Sigmoid colon (tissue), 7 donors: ENCODE measurements around the gene GAST. TPM values are rescaled to one million over a fixed set of nuclear protein-coding genes. Genes with fewer than 3 reads are reported as not detected.
A peak's percentile ranks its signal among the peaks of the same experiment; 100 is the strongest.
"Not testable (repeated sequence)": the region's sequence is repeated elsewhere in the genome, so short reads cannot be mapped to it uniquely, and the experiment has no call there.

Source experiments
- DNase-seq: peaks from one replicate; pipeline ENCODE4 v3.0.0-alpha.2; 2019
- H3K27ac ChIP-seq, 4 donors: fragments of 200-600 bp; sonication (generic); one replicate each; pipeline ENCODE4 v1.5.1; 2016 to 2019; ENCODE audit warnings: mild to moderate bottlenecking in 1 of 4
- H3K27me3 ChIP-seq, 3 donors: fragments of 200-600 bp; sonication (generic); one replicate each; pipeline ENCODE4 v1.5.1; 2019; ENCODE audit warnings: mild to moderate bottlenecking in 1 of 3
- H3K36me3 ChIP-seq, 4 donors: fragments of 200-600 bp; sonication (generic); one replicate each; pipeline ENCODE4 v1.5.1; 2016 to 2019
- H3K4me1 ChIP-seq, 4 donors: fragments of 200-600 bp; sonication (generic); one replicate each; pipeline ENCODE4 v1.5.1; 2017 to 2019
- H3K4me3 ChIP-seq, 4 donors: fragments of 200-600 bp; sonication (generic); one replicate each; pipeline ENCODE4 v1.5.1; 2017 to 2019; ENCODE audit warnings: mild to moderate bottlenecking in 2 of 4, moderate library complexity in 1 of 4
- H3K9me3 ChIP-seq, 4 donors: fragments of 200-600 bp in 3 of 4; sonication (generic) in 3 of 4; one replicate each; pipeline versions ENCODE4 v1.5.1 to v1.6.1; 2013 to 2019
- CTCF ChIP-seq, 4 experiments: fragments of 450-650 bp in 3 of 4; fragments of 200-600 bp in 1 of 4; IDR thresholded peaks; one replicate each; pipeline ENCODE4 v1.5.1; 2016 to 2019; ENCODE audit warnings: antibody characterized with exemption in 4 of 4, mild to moderate bottlenecking in 3 of 4, moderate library complexity in 2 of 4
- EP300 ChIP-seq, 4 donors: sonication (generic); formaldehyde crosslinking; IDR thresholded peaks; one replicate each; pipeline ENCODE4 v1.6.1; 2017; ENCODE audit warnings: antibody characterized with exemption in 4 of 4
- POLR2A ChIP-seq, 2 donors: fragments of 450-650 bp; IDR thresholded peaks; one replicate each; pipeline ENCODE4 v1.6.1; 2016; ENCODE audit warnings: antibody characterized with exemption in 2 of 2, mild to moderate bottlenecking in 2 of 2, moderate library complexity in 2 of 2
- POLR2AphosphoS5 ChIP-seq, 4 donors: sonication (generic); formaldehyde crosslinking; IDR thresholded peaks; one replicate each; pipeline ENCODE4 v1.6.1; 2017; ENCODE audit warnings: antibody characterized with exemption in 4 of 4
- WGBS, 2 donors: extraction: QIAGEN DNeasy Blood & Tissue Kit; methylation state at CpG; one replicate each; pipeline ENCODE4 v1.1.7; 2013; 5-methylcytosine and 5-hydroxymethylcytosine counted together
- intact Hi-C: fragments of 100-400 bp; cut with DNase I; formaldehyde crosslinking; loops from one replicate; pipeline ENCODE4 v1.15.1; 2023
- polyA plus RNA-seq, 3 donors: library from polyadenylated mRNA; stranded (reverse); fragments of 200-250 nt; gene quantifications; one replicate each; pipeline ENCODE4 v1.2.3, GENCODE V29; 2013
- total RNA-seq, 4 donors: library from RNA; depleted of rRNA; stranded (reverse); fragments of >200 nt; gene quantifications; one replicate each; pipeline ENCODE4 v1.1.0, GENCODE V29; 2016
- donor health status: healthy with polysubstance abuse.
- donor health status: Bipolar disorder and iron deficiency.
- donor health status: healthy.

GAST gene
- total and polyA plus RNA-seq, 7 donors: not detected

GRCh38 chr17:41692722-41693521 lies 19.2 kb upstream of the GAST start:
- H3K27me3 ChIP-seq: no peaks in the 10 kb centered on the region
- peaks cover 0 to 52% (median 46%) of the 10 kb centered on the region in 4 donors for H3K4me1 ChIP-seq
- intact Hi-C loops: no loop called here
- no peak overlapping the region for H3K4me3 ChIP-seq
- TF ChIP-seq POLR2AphosphoS5 (IDR thresholded peaks at IDR 0.05): peak in 1 of 4 donors; percentile 31
- no peak for TF ChIP-seq CTCF (IDR thresholded peaks at IDR 0.05)
- no peak for TF ChIP-seq EP300 (IDR thresholded peaks at IDR 0.05)
- DNase-seq: no peak
- no peak overlapping the region for H3K27ac ChIP-seq
- WGBS, 2 donors: 86 to 93% methylated on average over 11 of the region's 11 CpGs
- no peaks in the 10 kb centered on the region for H3K9me3 ChIP-seq
- H3K36me3 ChIP-seq: peaks cover 46 to 62% (median 51%) of the 10 kb centered on the region in 4 donors

GRCh38 chr17:41695134-41695661 lies 16.9 kb upstream of the GAST start:
- Histone ChIP-seq H3K36me3 (peaks cover 39 to 53% (median 45%) of the 10 kb centered on the region in 4 donors), H3K9me3 (no peaks in the 10 kb centered on the region), H3K4me1 (peaks cover 0 to 45% (median 40%) of the 10 kb centered on the region in 4 donors), H3K27ac (peak overlapping the region; percentile 33 to 70 (median 54)), H3K27me3 (no peaks in the 10 kb centered on the region), H3K4me3 (no peak overlapping the region)
- 85 to 86% methylated on average over 7 of the region's 7 CpGs for WGBS, 2 donors
- no peak for DNase-seq
- TF ChIP-seq POLR2AphosphoS5 (IDR thresholded peaks at IDR 0.05) (no peak), EP300 (IDR thresholded peaks at IDR 0.05) (no peak), CTCF (IDR thresholded peaks at IDR 0.05) (no peak), POLR2A (IDR thresholded peaks at IDR 0.05) (no peak)
- intact Hi-C loops: no loop called here

- Histone ChIP-seq H3K27me3 (no peaks in the 10 kb centered on the region), H3K4me1 (peaks cover 0 to 35% (median 30%) of the 10 kb centered on the region in 4 donors), H3K9me3 (no peaks in the 10 kb centered on the region), H3K4me3 (no peak overlapping the region), H3K27ac (peak overlapping the region; percentile 33 to 70 (median 54)), H3K36me3 (peaks cover 29 to 44% (median 35%) of the 10 kb centered on the region in 4 donors)
- WGBS, 2 donors: 50 to 53% methylated on average over 11 of the region's 11 CpGs
- DNase-seq: peak; percentile 82
- intact Hi-C loops: no loop called here
- TF ChIP-seq CTCF (IDR thresholded peaks at IDR 0.05) (peak; percentile 35 to 77 (median 64)), POLR2AphosphoS5 (IDR thresholded peaks at IDR 0.05) (no peak), EP300 (IDR thresholded peaks at IDR 0.05) (no peak), POLR2A (IDR thresholded peaks at IDR 0.05) (no peak)
Observed at GRCh38 chr17:41695954-41696757, 16.0 kb upstream of the GAST start.

- Histone ChIP-seq H3K27me3 (no peaks in the 10 kb centered on the region), H3K4me3 (no peak overlapping the region), H3K4me1 (peaks cover 0 to 25% (median 20%) of the 10 kb centered on the region in 4 donors), H3K36me3 (peaks cover 17 to 32% (median 25%) of the 10 kb centered on the region in 4 donors), H3K9me3 (no peaks in the 10 kb centered on the region), H3K27ac (peak overlapping the region; percentile 33 to 70 (median 54))
- intact Hi-C loops: no loop called here
- 17 to 45% methylated on average over 6 of the region's 6 CpGs for WGBS, 2 donors
- TF ChIP-seq POLR2A (IDR thresholded peaks at IDR 0.05) (no peak), CTCF (IDR thresholded peaks at IDR 0.05) (no peak), POLR2AphosphoS5 (IDR thresholded peaks at IDR 0.05) (peak in 3 of 4 donors; percentile 51 to 86 (median 59)), EP300 (IDR thresholded peaks at IDR 0.05) (peak in 1 of 4 donors; percentile 66)
- DNase-seq: peak; percentile 95
Observed at GRCh38 chr17:41697122-41697962, 14.8 kb upstream of the GAST start.

- H3K4me1 ChIP-seq: peaks cover 0 to 19% (median 18%) of the 10 kb centered on the region in 4 donors
- H3K27me3 ChIP-seq, H3K9me3 ChIP-seq, H3K27ac ChIP-seq, intact Hi-C loops, H3K4me3 ChIP-seq, DNase-seq, H3K36me3 ChIP-seq: not testable (repeated sequence)
- 86 to 88% methylated on average over 3 of the region's 3 CpGs for WGBS, 2 donors
Observed at GRCh38 chr17:41700843-41701242, 11.3 kb upstream of the GAST start.
